BJ (cell line): ENCODE results near the gene RAB10. TPM values are rescaled to one million over a fixed set of nuclear protein-coding genes. Genes with fewer than 3 reads are reported as not detected.
"Not testable (repeated sequence)": the region's sequence is repeated elsewhere in the genome, so short reads cannot be mapped to it uniquely, and the experiment has no call there.

ENCODE experiments used
- CTCF ChIA-PET: fragments of 350-600 bp; formaldehyde crosslinking; extraction: SDS; loops from one replicate; lab custom pipeline; 2021; ENCODE audit warnings: antibody characterized with exemption, inconsistent platforms; lab: Yijun Ruan, JAX
- POLR2A ChIA-PET: fragments of 300-600 bp; sonication (Branson Sonifier 250); formaldehyde crosslinking; extraction: SDS; loops from one replicate; lab custom pipeline; 2021; ENCODE audit warnings: antibody characterized with exemption; lab: Charles Lee
- DNase-seq: peaks from one replicate; pipeline ENCODE4 v3.0.0-alpha.2; 2011; ENCODE audit warnings: low read depth
- H3K27me3 ChIP-seq: 2 replicates; pipeline ENCODE4 v1.6.0; 2011; ENCODE audit warnings: low read length; ENCODE audit not compliant: control insufficient read depth, insufficient read depth
- H3K36me3 ChIP-seq: 2 replicates; pipeline ENCODE4 v1.5.1; 2011; ENCODE audit warnings: low read length; ENCODE audit not compliant: control insufficient read depth, insufficient read depth
- H3K4me3 ChIP-seq: 2 replicates; pipeline ENCODE4 v1.5.1; 2011; ENCODE audit warnings: low read depth, mild to moderate bottlenecking, control low read depth, low read length
- CTCF ChIP-seq: IDR thresholded peaks from 2 replicates; pipeline ENCODE4 v1.5.1; 2011; ENCODE audit warnings: low read depth, mild to moderate bottlenecking, control low read depth, inconsistent platforms, low read length, moderate library complexity; ENCODE audit not compliant: insufficient read depth
- polyA plus RNA-seq: library from polyadenylated mRNA; depleted of rRNA; stranded (reverse); fragments of >200 nt; gene quantifications from 2 replicates; pipeline ENCODE4 v1.2.3, GENCODE V29; 2011

The RAB10 gene
- polyA plus RNA-seq, 1 experiment = 50.5 TPM

GRCh38 chr2:26017464-26018183 lies 16.3 kb upstream of the RAB10 start:
- POLR2A ChIA-PET = no interaction called here

GRCh38 chr2:26018184-26019055 lies 15.5 kb upstream of the RAB10 start:
- Histone ChIP-seq H3K4me3 (no peak overlapping the region), H3K27me3 (no peaks in the 10 kb centered on the region), H3K36me3 (no peaks in the 10 kb centered on the region)
- peak; percentile 36 for DNase-seq
- TF ChIP-seq CTCF = no peak
- CTCF ChIA-PET = interaction anchor here (0.6 to 1.1 kb wide), 3 partner anchors 13 to 138 kb away, joined by 3 to 5 read pairs (median 3); no protein-coding TSS in a partner anchor
- POLR2A ChIA-PET = no interaction called here

More at GRCh38 chr2:26017464-26018183, 16.3 kb upstream of the RAB10 start:
- Histone ChIP-seq H3K4me3 (no peak overlapping the region), H3K27me3 (no peaks in the 10 kb centered on the region), H3K36me3 (no peaks in the 10 kb centered on the region)
- DNase-seq = no peak
- CTCF ChIA-PET = interaction anchor here (0.8 to 1.1 kb wide), 3 partner anchors 13 to 70 kb away, joined by 3 to 5 read pairs (median 3); no protein-coding TSS in a partner anchor
- TF ChIP-seq CTCF = no peak

DNA sequence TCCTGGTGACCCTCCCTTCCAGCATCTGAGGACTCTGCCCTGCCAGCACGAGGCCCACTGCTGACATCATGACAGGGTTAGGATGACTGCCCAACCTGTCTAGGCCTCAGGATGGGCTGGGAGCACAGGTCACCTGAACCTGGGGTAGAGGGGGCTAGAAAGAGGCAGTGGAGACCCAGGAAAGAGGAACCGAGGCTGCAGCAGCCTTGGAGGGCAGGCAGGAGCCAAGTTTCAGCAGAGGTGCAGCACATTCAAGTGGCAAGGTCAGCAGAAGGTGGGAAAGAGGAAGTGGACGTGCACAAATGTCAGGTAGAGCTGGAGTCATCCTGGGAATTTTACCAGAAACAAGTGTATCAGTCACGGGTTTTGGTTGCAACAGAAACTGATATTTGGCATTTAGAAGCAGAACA lies 13.6 kb upstream of the RAB10 start:
- CTCF ChIA-PET = interaction anchor here (0.7 to 1.2 kb wide), 2 partner anchors 69 to 81 kb away, joined by 3 to 4 read pairs; no protein-coding TSS in a partner anchor
- POLR2A ChIA-PET = no interaction called here
- no peak for DNase-seq
- Histone ChIP-seq H3K36me3 (no peaks in the 10 kb centered on the region), H3K4me3 (no peak overlapping the region), H3K27me3 (no peaks in the 10 kb centered on the region)
- no peak for TF ChIP-seq CTCF

DNA sequence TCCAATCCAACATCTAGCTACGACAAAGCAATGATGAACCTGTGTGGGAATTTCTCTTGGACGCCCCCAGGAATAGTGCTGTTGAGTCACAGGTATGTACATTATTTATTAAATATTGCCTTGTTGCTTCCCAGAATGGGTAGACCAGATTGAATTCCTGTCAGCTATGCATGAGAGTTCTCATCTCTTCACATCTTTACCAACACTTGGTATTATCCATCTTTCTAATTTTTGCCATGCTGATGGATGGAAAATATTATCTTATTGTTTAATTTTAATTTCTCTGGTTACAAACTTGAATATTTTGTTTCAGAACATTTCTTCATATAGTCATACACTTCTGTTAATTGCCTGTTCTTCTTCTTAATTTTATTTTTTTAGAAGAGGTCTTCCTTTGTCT lies 9.6 kb upstream of the RAB10 start:
- no peak for DNase-seq
- CTCF ChIA-PET = interaction anchor here (1.1 kb wide), 1 partner anchor 121 kb away, joined by 3 read pairs; no protein-coding TSS in a partner anchor
- H3K4me3 ChIP-seq = no peak overlapping the region
- POLR2A ChIA-PET = no interaction called here
- TF ChIP-seq CTCF = no peak
- no peaks in the 10 kb centered on the region for H3K27me3 ChIP-seq
- no peaks in the 10 kb centered on the region for H3K36me3 ChIP-seq

DNA sequence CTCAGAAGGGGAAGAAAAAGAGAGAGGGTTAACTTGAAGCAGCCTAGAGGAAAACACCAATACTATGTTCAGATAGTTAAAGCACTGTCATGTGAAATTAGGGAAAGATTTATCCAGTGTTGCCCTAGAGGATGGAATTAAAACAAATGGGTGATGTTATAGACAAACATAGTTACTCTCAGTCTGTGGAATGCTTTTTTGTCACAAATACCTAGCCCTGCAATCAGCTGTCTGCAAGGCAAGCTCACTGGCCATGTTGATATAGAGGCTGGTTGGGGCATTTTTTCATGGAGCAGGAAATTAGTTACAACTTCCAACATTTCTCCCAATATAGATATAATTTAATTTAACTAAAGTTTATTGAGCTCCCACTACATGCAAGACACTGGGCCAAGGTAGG lies 8.4 kb upstream of the RAB10 start:
- POLR2A ChIA-PET = no interaction called here
- CTCF ChIA-PET = interaction anchor here (1.1 kb wide), 1 partner anchor 21 kb away, joined by 3 read pairs; no protein-coding TSS in a partner anchor
- no peaks in the 10 kb centered on the region for H3K27me3 ChIP-seq
- DNase-seq = no peak
- no peak overlapping the region for H3K4me3 ChIP-seq
- H3K36me3 ChIP-seq = no peaks in the 10 kb centered on the region
- TF ChIP-seq CTCF = no peak

- H3K36me3 ChIP-seq, POLR2A ChIA-PET, DNase-seq, H3K27me3 ChIP-seq, H3K4me3 ChIP-seq: not testable (repeated sequence)
- CTCF ChIA-PET = interaction anchor here (1.0 to 1.2 kb wide), 2 partner anchors 16 to 28 kb away, joined by 3 to 6 read pairs; no protein-coding TSS in a partner anchor
Measured at GRCh38 chr2:26028083-26028482, 5.8 kb upstream of the RAB10 start.

DNA sequence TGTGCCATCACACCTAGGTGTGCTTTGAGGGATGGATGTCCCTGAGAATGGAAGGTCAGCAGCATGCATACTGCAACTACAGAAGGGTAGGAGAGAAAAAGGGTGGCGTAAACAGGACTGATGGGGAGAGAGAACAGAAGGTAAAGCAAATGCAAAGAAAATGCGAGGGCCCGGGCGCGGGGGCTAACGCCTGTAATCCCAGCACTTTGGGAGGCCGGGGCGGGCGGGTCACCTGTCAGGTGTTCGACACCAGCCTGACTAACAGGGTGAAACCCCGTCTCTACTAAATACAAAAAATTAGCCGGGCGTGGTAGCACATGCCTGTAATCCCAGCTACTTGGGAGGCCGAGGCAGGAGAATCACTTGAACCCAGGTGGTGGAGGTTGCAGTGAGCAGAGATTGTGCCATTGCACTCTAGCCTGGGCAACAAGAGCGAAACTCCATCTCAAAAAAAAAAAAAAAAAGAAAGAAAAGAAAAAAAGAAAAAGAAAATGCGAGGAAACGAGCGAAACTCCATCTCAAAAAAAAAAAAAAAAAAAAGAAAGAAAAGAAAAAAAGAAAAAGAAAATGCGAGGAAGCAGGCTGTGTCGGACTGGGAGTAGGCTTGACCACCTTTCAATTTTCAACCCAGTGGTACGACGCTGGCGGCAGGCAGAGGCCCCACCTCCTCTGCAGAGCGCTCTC lies 1.2 kb upstream of the RAB10 start:
- H3K36me3 ChIP-seq, DNase-seq, POLR2A ChIA-PET, H3K27me3 ChIP-seq: not testable (repeated sequence)
- CTCF ChIA-PET = interaction anchor here (1.6 kb wide), 1 partner anchor 82 kb away, joined by 4 read pairs; no protein-coding TSS in a partner anchor
- peak overlapping the region; percentile 86 for H3K4me3 ChIP-seq
